Liver (tissue), 9 donors: ENCODE data around the gene ZNF776. TPM values are rescaled to one million over a fixed set of nuclear protein-coding genes. Genes with fewer than 3 reads are reported as not detected.
"Not testable (repeated sequence)": the region's sequence is repeated elsewhere in the genome, so short reads cannot be mapped to it uniquely, and the experiment has no call there.

Experiments
- DNase-seq: peaks from one replicate; pipeline ENCODE4 v3.0.0-alpha.2; 2017; ENCODE audit warnings: low spot score
- H3K27ac ChIP-seq, 2 donors: one replicate each; pipeline ENCODE4 v1.7.0; 2013; ENCODE audit warnings: inconsistent platforms in 2 of 2, low read length in 2 of 2, control low read depth in 1 of 2, low read depth in 1 of 2, mild to moderate bottlenecking in 1 of 2
- H3K27me3 ChIP-seq, 4 donors: one replicate each; pipeline versions ENCODE4 v1.6.1 to v1.7.0; 2013; ENCODE audit warnings: low read length in 3 of 4, inconsistent platforms in 1 of 4, mild to moderate bottlenecking in 1 of 4, moderate library complexity in 1 of 4; ENCODE audit not compliant: control insufficient read depth in 4 of 4, insufficient read depth in 4 of 4
- H3K36me3 ChIP-seq, 4 donors: one replicate each; pipeline versions ENCODE4 v1.6.1 to v1.7.0; 2013; ENCODE audit warnings: low read length in 3 of 4, mild to moderate bottlenecking in 3 of 4, low read depth in 1 of 4, moderate library complexity in 1 of 4; ENCODE audit not compliant: control insufficient read depth in 4 of 4, insufficient read depth in 3 of 4
- H3K4me1 ChIP-seq, 4 donors: one replicate each; pipeline versions ENCODE4 v1.6.1 to v1.7.0; 2013; ENCODE audit warnings: low read length in 3 of 4, mild to moderate bottlenecking in 3 of 4, moderate library complexity in 1 of 4; ENCODE audit not compliant: control insufficient read depth in 4 of 4, insufficient read depth in 4 of 4
- H3K4me3 ChIP-seq, 3 donors: one replicate each; pipeline versions ENCODE4 v1.6.1 to v1.7.0; 2013; ENCODE audit warnings: low read length in 3 of 3, control low read depth in 1 of 3, low read depth in 1 of 3, mild to moderate bottlenecking in 1 of 3
- H3K9ac ChIP-seq, 2 donors: one replicate each; pipeline ENCODE4 v1.7.0; 2013; ENCODE audit warnings: low read length in 2 of 2, mild to moderate bottlenecking in 2 of 2, moderate library complexity in 2 of 2, control low read depth in 1 of 2, low read depth in 1 of 2
- H3K9me3 ChIP-seq, 4 donors: one replicate each; pipeline versions ENCODE4 v1.6.1 to v1.7.0; 2013; ENCODE audit warnings: low read length in 3 of 4; ENCODE audit not compliant: control insufficient read depth in 4 of 4
- EGR1 ChIP-seq, 2 donors: IDR thresholded peaks; 2 replicates each; pipeline ENCODE4 v1.6.1; 2016 to 2018; ENCODE audit warnings: antibody characterized with exemption in 2 of 2, low read depth in 2 of 2
- FOXA2 ChIP-seq: IDR thresholded peaks from 2 replicates; pipeline ENCODE4 v1.6.1; 2016; ENCODE audit warnings: antibody characterized with exemption
- HNF4A ChIP-seq, 2 donors: conservative IDR thresholded peaks; 2 replicates each; pipeline ENCODE4 v1.6.1; 2016; ENCODE audit warnings: antibody characterized with exemption in 2 of 2, mild to moderate bottlenecking in 2 of 2
- JUND ChIP-seq, 2 donors: IDR thresholded peaks; 2 replicates each; pipeline ENCODE4 v1.6.1; 2016; ENCODE audit warnings: antibody characterized with exemption in 2 of 2
- RAD21 ChIP-seq, 2 donors: IDR thresholded peaks; 2 replicates each; pipeline ENCODE4 v1.6.1; 2016; ENCODE audit warnings: antibody characterized with exemption in 2 of 2, mild to moderate bottlenecking in 2 of 2
- RXRA ChIP-seq, 2 donors: IDR thresholded peaks; 2 replicates each; pipeline ENCODE4 v1.6.1; 2017 to 2018; ENCODE audit warnings: antibody characterized with exemption in 2 of 2, mild to moderate bottlenecking in 1 of 2
- TAF1 ChIP-seq: conservative IDR thresholded peaks from 2 replicates; pipeline ENCODE4 v1.6.1; 2016; ENCODE audit warnings: antibody characterized with exemption, mild to moderate bottlenecking
- WGBS: extraction: QIAGEN DNeasy Blood & Tissue Kit; methylation state at CpG from one replicate; pipeline ENCODE4 v1.1.7; 2013; 5-methylcytosine and 5-hydroxymethylcytosine counted together
- polyA plus RNA-seq, 2 donors: library from polyadenylated mRNA; stranded (reverse) in 1 of 2; unstranded in 1 of 2; fragments of 200-250 nt in 1 of 2; fragments of >200 nt in 1 of 2; fragmentation: Nextera tagmentation in 1 of 2; extraction: Ambion mirVana in 1 of 2; gene quantifications; one replicate each; pipeline versions ENCODE4 v1.2.1 to v1.2.3, GENCODE V29; 2013 to 2015
- total RNA-seq, 2 donors: library from RNA; depleted of rRNA; stranded (reverse); fragments of >200 nt; gene quantifications; one replicate each; pipeline ENCODE4 v1.2.3, GENCODE V29; 2014
- TF ChIP-seq, protein P1 (sequence below): fragments of 150-350 bp; IDR thresholded peaks from 2 replicates; pipeline ENCODE4 v1.5.1; 2017; ENCODE audit warnings: improper control_type of control experiment, low read depth, low read length; ENCODE audit not compliant: missing input control
- donor health status: healthy.
- donor health status: healthy.
- donor health status: healthy.
- donor health status: healthy.
- donor health status: healthy.

ZNF776 gene
- total and polyA plus RNA-seq, 4 donors = 2.0 to 20.3 (median 6.4) TPM

DNA sequence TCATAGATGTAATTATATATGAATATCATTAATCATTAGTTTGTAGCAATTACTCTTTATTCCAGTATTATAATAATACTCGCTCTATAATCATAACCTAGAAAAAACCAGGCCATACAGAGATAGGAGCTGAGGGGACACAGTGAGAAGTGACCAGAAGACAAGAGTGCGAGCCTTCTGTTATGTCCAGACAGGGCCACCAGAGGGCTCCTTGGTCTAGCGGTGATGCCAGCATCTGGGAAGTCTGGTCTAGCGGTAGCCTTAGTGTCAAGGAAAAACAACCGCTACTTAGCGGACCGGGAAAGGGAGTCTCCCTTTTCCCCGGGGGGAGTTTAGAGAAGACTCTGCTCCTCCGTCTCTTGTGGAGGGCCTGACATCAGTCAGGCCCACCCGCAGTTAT is 8.3 kb upstream of the ZNF776 start:
- H3K4me3 ChIP-seq, H3K9me3 ChIP-seq, H3K4me1 ChIP-seq, H3K27ac ChIP-seq, H3K27me3 ChIP-seq, H3K36me3 ChIP-seq, H3K9ac ChIP-seq: not testable (repeated sequence)
- DNase-seq = peak; percentile 42
- 8% methylated on average over 10 of the region's 10 CpGs for WGBS
- TF ChIP-seq RAD21 (IDR thresholded peaks at IDR 0.05) = peak; percentile 76 to 78
- TF ChIP-seq, protein P1, sequence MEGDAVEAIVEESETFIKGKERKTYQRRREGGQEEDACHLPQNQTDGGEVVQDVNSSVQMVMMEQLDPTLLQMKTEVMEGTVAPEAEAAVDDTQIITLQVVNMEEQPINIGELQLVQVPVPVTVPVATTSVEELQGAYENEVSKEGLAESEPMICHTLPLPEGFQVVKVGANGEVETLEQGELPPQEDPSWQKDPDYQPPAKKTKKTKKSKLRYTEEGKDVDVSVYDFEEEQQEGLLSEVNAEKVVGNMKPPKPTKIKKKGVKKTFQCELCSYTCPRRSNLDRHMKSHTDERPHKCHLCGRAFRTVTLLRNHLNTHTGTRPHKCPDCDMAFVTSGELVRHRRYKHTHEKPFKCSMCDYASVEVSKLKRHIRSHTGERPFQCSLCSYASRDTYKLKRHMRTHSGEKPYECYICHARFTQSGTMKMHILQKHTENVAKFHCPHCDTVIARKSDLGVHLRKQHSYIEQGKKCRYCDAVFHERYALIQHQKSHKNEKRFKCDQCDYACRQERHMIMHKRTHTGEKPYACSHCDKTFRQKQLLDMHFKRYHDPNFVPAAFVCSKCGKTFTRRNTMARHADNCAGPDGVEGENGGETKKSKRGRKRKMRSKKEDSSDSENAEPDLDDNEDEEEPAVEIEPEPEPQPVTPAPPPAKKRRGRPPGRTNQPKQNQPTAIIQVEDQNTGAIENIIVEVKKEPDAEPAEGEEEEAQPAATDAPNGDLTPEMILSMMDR = peak; percentile 51

DNA sequence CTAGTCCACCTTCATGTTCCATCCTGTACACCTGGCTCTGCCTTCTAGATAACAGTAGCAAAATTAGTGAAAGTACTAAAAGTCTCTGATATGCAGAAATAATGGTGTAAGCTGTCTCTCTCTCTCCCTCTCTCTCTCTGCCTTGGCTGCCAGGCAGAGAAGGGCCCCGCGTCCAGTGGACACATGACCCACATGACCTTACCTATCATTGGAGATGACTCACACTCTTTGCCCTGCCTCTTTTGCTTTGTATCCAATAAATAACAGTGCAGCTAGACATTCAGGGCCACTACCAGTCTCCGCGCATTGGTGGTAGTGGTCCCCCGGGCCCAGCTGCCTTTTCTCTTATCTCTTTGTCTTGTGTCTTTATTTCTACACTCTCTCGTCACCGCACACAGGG is 7.8 kb upstream of the ZNF776 start:
- H3K27me3 ChIP-seq, H3K36me3 ChIP-seq, H3K4me1 ChIP-seq, DNase-seq, H3K27ac ChIP-seq, H3K9ac ChIP-seq, H3K4me3 ChIP-seq, H3K9me3 ChIP-seq: not testable (repeated sequence)
- 92% methylated on average over 7 of the region's 7 CpGs for WGBS

DNA sequence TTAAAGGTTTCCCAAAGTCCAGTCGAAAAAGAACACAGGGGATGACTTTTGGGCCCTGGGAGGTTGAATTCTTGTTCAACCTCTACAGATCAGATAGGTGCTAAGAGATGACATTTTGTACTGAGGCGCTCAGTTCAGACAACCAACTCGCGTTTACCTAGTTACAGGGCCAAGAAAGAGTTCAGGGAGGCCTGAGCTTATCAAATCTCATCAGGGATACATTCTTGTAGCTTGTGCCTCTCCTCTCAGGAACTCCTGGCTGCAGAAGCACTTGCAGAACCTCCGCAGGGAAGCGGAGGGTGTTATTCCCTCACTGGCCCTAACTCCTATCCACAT is 825 bp downstream of the ZNF776 start:
- H3K27ac ChIP-seq = no peak overlapping the region

DNA sequence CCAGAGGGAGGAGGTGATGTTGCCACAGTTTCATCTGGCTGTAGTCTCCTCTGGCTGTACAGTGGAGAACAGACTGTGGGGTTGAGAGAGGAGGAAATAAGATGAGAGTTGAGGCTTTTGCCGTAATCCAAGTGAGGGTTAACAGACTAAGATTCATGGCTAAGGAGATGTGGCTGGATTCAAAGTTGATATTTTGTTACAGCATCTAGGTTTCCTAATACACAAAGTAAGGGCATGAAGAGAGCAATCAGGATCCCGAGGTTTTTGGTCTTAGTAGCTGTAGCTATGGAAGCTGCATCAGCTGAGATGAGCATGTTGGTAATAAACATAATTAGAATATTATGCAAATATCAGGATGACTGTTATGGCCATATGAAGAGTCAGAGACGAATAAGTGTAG is 1.4 kb downstream of the ZNF776 start:
- Histone ChIP-seq H3K36me3 (peaks cover 14 to 43% (median 40%) of the 10 kb centered on the region in 4 donors), H3K4me3 (peak overlapping the region; percentile 80 to 98 (median 96)), H3K27ac (no peak overlapping the region), H3K27me3 (no peaks in the 10 kb centered on the region), H3K4me1 (peaks cover 3 to 12% (median 9%) of the 10 kb centered on the region in 4 donors), H3K9ac (no peak overlapping the region), H3K9me3 (peaks cover 11 to 47% (median 33%) of the 10 kb centered on the region in 4 donors)
- DNase-seq = no peak
- WGBS = 97% methylated on average over 3 of the region's 3 CpGs
- TF ChIP-seq JUND (IDR thresholded peaks at IDR 0.05) (no peak), RXRA (IDR thresholded peaks at IDR 0.05) (no peak), EGR1 (IDR thresholded peaks at IDR 0.05; ENCODE audit: low read depth in 2 of 2) (no peak), FOXA2 (no peak), TAF1 (no peak)

More for the DNA sequence above, 825 bp downstream of the ZNF776 start:
- Histone ChIP-seq H3K27me3 (no peaks in the 10 kb centered on the region), H3K4me1 (peaks cover 3 to 12% (median 9%) of the 10 kb centered on the region in 4 donors), H3K36me3 (peaks cover 11 to 37% (median 34%) of the 10 kb centered on the region in 4 donors), H3K9ac (peak overlapping the region in 1 of 2 donors; percentile 92), H3K4me3 (peak overlapping the region; percentile 80 to 98 (median 96)), H3K9me3 (peaks cover 7 to 41% (median 27%) of the 10 kb centered on the region in 4 donors)
- no peak for DNase-seq
- 30% methylated on average over 6 of the region's 6 CpGs for WGBS
- TF ChIP-seq EGR1 (IDR thresholded peaks at IDR 0.05; ENCODE audit: low read depth in 2 of 2) (no peak), HNF4A (conservative IDR thresholded peaks at IDR 0.05) (peak; percentile 61 to 67)
